ENCODE measurements around the gene RAB1A. TPM values are rescaled to one million over a fixed set of nuclear protein-coding genes. Genes with fewer than 3 reads are reported as not detected.

The RAB1A gene
- total RNA-seq, 1 donor = 101 TPM

GRCh38 chr2:65093211-65093610, 36.7 kb downstream of the RAB1A start:
- DNase-seq (ENCODE audit: low read depth) = no peak
- TF ChIP-seq CTCF (IDR thresholded peaks at IDR 0.05; ENCODE audit: insufficient read depth, low read depth, low read length) = no peak
- H3K4me3 ChIP-seq (ENCODE audit: low read depth, low read length) = no peak overlapping the region

- DNase-seq (ENCODE audit: low read depth) = no peak
- TF ChIP-seq CTCF (IDR thresholded peaks at IDR 0.05; ENCODE audit: insufficient read depth, low read depth, low read length) = no peak
- no peak overlapping the region for H3K4me3 ChIP-seq (ENCODE audit: low read depth, low read length)
Observed at GRCh38 chr2:65092791-65093190, 37.1 kb downstream of the RAB1A start.

- no peak for TF ChIP-seq CTCF (IDR thresholded peaks at IDR 0.05; ENCODE audit: insufficient read depth, low read depth, low read length)
- H3K4me3 ChIP-seq (ENCODE audit: low read depth, low read length) = no peak overlapping the region
- no peak for DNase-seq (ENCODE audit: low read depth)
Observed at GRCh38 chr2:65085148-65085547, 44.8 kb downstream of the RAB1A start.

DNA sequence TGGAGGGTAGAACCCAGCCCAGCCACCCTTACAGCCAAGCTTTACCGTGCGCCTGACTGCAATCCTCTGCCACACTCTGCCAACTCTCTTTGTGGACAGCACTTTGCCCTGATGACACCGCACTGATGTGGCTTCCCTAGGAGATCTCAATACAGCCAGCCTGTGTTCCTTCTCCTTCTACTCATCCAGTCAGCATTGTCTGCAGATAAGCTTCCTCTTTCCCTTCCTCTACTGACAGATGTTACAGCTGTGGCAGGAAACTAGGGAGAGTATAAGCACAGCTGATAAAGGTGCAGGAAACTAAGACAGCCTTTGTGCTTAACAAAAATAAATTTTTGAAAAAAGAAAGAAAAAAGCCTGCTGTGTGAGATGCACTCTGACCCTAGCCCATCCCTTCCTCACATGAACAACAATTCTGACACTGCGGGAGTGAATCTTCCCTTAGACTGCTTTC, 48.6 kb downstream of the RAB1A start:
- no peak overlapping the region for H3K4me3 ChIP-seq (ENCODE audit: low read depth, low read length)
- no peak for DNase-seq (ENCODE audit: low read depth)
- TF ChIP-seq CTCF (IDR thresholded peaks at IDR 0.05; ENCODE audit: insufficient read depth, low read depth, low read length) = no peak

- no peak for TF ChIP-seq CTCF (IDR thresholded peaks at IDR 0.05; ENCODE audit: insufficient read depth, low read depth, low read length)
- DNase-seq (ENCODE audit: low read depth) = no peak
Observed at GRCh38 chr2:65079017-65079416, 50.9 kb downstream of the RAB1A start.

DNA sequence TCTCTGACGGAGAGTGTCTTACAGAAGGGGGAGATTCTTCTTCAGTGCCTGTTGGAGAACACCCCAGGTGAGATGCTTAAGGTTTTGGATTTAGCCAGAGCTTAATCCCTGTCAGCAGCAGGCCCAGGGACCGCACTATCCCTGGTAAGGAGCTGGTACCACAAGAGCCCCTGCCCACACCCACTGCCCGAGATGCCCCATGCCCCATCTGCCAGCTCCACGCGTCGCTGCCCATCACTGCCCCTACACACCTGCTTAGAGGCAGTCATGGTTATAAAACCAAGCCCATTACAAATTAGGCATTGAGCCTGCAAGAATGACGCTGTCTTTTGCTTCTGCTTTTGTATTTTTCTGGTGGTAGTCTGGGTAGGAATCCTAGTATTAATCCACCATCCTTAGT, 52.0 kb downstream of the RAB1A start:
- no peak for DNase-seq (ENCODE audit: low read depth)
- H3K4me3 ChIP-seq (ENCODE audit: low read depth, low read length) = no peak overlapping the region
- TF ChIP-seq CTCF (IDR thresholded peaks at IDR 0.05; ENCODE audit: insufficient read depth, low read depth, low read length) = no peak

More at GRCh38 chr2:65079017-65079416, 50.9 kb downstream of the RAB1A start:
- H3K4me3 ChIP-seq (ENCODE audit: low read depth, low read length) = no peak overlapping the region

DNA sequence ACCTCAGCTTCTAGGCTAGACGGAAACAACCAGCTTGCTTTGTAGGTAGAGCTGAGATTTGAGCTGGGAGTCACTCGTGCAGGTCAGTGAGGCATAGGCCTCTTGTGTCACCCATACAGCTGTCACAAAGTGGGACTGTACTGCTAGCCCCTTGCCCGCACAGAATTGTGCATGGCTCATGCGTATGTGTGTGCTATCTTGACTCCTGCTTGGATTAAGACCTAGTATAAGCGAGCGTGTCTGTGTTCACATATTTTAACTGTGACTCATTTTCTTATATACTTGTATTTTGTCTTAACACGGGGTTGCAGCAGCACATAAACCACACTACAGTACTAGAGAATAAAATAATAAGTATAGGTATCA, 53.6 kb downstream of the RAB1A start:
- DNase-seq (ENCODE audit: low read depth) = peak; percentile 78
- no peak for TF ChIP-seq CTCF (IDR thresholded peaks at IDR 0.05; ENCODE audit: insufficient read depth, low read depth, low read length)
- no peak overlapping the region for H3K4me3 ChIP-seq (ENCODE audit: low read depth, low read length)
